Neural cell (in vitro differentiated cells): ENCODE measurements around the gene SND1.

ENCODE experiments used
- CTCF ChIP-seq: fragments of 450-650 bp; IDR thresholded peaks from 2 replicates; pipeline ENCODE4 v1.5.1; 2014; ENCODE audit warnings: antibody characterized with exemption, mild to moderate bottlenecking, moderate library complexity; ENCODE audit not compliant: poor library complexity, severe bottlenecking
- MXI1 ChIP-seq: fragments of 450-650 bp; conservative IDR thresholded peaks from 2 replicates; pipeline ENCODE4 v1.6.1; 2014; ENCODE audit warnings: antibody characterized with exemption, mild to moderate bottlenecking; ENCODE audit not compliant: poor library complexity, severe bottlenecking
- POLR2AphosphoS5 ChIP-seq: IDR thresholded peaks from 2 replicates; pipeline ENCODE4 v1.6.1; 2012
- RAD21 ChIP-seq: fragments of 450-650 bp; conservative IDR thresholded peaks from 2 replicates; pipeline ENCODE4 v1.6.1; 2014; ENCODE audit warnings: antibody characterized with exemption, mild to moderate bottlenecking, moderate library complexity
- REST ChIP-seq: IDR thresholded peaks from 2 replicates; pipeline ENCODE4 v1.6.1; 2012; ENCODE audit warnings: borderline replicate concordance
- SMC3 ChIP-seq: fragments of 450-650 bp; conservative IDR thresholded peaks from 2 replicates; pipeline ENCODE4 v1.6.1; 2014; ENCODE audit warnings: antibody characterized with exemption, mild to moderate bottlenecking, moderate library complexity; ENCODE audit not compliant: poor library complexity
- TAF1 ChIP-seq: IDR thresholded peaks from 2 replicates; pipeline ENCODE4 v1.6.1; 2012; ENCODE audit warnings: low read depth

- TF ChIP-seq POLR2AphosphoS5 (no peak), CTCF (no peak), RAD21 (no peak), MXI1 (no peak), TAF1 (no peak), REST (no peak), SMC3 (no peak)
Measured at GRCh38 chr7:128067983-128068382, 416.0 kb downstream of the SND1 start.
